ENCODE results near the gene UNC50.

- TF ChIP-seq EP300 (IDR thresholded peaks at IDR 0.05) (no peak), POLR2A (IDR thresholded peaks at IDR 0.05) (no peak)
Observed at GRCh38 chr2:98572211-98572610, 36.2 kb upstream of the UNC50 start.

Data from gastroesophageal sphincter (tissue), 2 donors.